Endodermal cell (in vitro differentiated cells): ENCODE measurements around the gene AXL. TPM values are rescaled to one million over a fixed set of nuclear protein-coding genes. Genes with fewer than 3 reads are reported as not detected.

Experiments
- DNase-seq: peaks from one replicate; pipeline ENCODE4 v3.0.0-alpha.2; 2017
- H3K27ac ChIP-seq: 2 replicates; pipeline ENCODE4 v1.5.1; 2013; ENCODE audit warnings: mild to moderate bottlenecking, low read depth, low read length, moderate library complexity
- H3K27me3 ChIP-seq: 2 replicates; pipeline ENCODE4 v1.6.1; 2013; ENCODE audit warnings: mild to moderate bottlenecking, low read length, moderate library complexity; ENCODE audit not compliant: insufficient read depth, control insufficient read depth, poor library complexity, severe bottlenecking
- H3K36me3 ChIP-seq: 2 replicates; pipeline ENCODE4 v1.7.0; 2013; ENCODE audit warnings: mild to moderate bottlenecking, low read length, moderate library complexity; ENCODE audit not compliant: control insufficient read depth, insufficient read depth
- H3K4me1 ChIP-seq: one replicate; pipeline ENCODE4 v1.7.0; 2013; ENCODE audit warnings: low read length; ENCODE audit not compliant: control insufficient read depth, insufficient read depth
- H3K4me3 ChIP-seq: 2 replicates; pipeline ENCODE4 v1.5.1; 2013; ENCODE audit warnings: mild to moderate bottlenecking, low read length, moderate library complexity
- H3K9ac ChIP-seq: 2 replicates; pipeline ENCODE4 v1.6.1; 2013; ENCODE audit warnings: mild to moderate bottlenecking, low read length, moderate library complexity; ENCODE audit not compliant: poor library complexity, severe bottlenecking; ENCODE audit errors: extremely low read depth
- H3K9me3 ChIP-seq: 2 replicates; pipeline ENCODE4 v1.6.1; 2013; ENCODE audit warnings: mild to moderate bottlenecking, low read length, moderate library complexity; ENCODE audit not compliant: control insufficient read depth
- H3K27ac Mint-ChIP-seq: 2 replicates; pipeline ENCODE4 v1.8.0; 2020; ENCODE audit warnings: mixed read lengths
- H3K27me3 Mint-ChIP-seq: 2 replicates; pipeline ENCODE4 v1.8.0; 2021; ENCODE audit warnings: mild to moderate bottlenecking, mixed read lengths; ENCODE audit not compliant: insufficient read depth
- H3K36me3 Mint-ChIP-seq: 2 replicates; pipeline ENCODE4 v1.8.0; 2020; ENCODE audit warnings: low read depth, mixed read lengths
- H3K4me1 Mint-ChIP-seq: 2 replicates; pipeline ENCODE4 v1.8.0; 2020; ENCODE audit warnings: mixed read lengths
- H3K4me3 Mint-ChIP-seq: 2 replicates; pipeline ENCODE4 v1.8.0; 2020; ENCODE audit warnings: mild to moderate bottlenecking, moderate library complexity, mixed read lengths
- H3K9me3 Mint-ChIP-seq: 2 replicates; pipeline ENCODE4 v1.8.0; 2020; ENCODE audit warnings: mild to moderate bottlenecking, mixed read lengths
- CTCF ChIP-seq: fragments of 200-600 bp; sonication (generic); conservative IDR thresholded peaks from 2 replicates; pipeline ENCODE4 v1.5.0; 2021; ENCODE audit warnings: antibody characterized with exemption, mild to moderate bottlenecking
- WGBS, 2 experiments: methylation state at CpG; one replicate each; pipeline versions ENCODE4 v1.1.5 to v1.1.7; 2013; ENCODE audit warnings: missing lambda C conversion rate in 2 of 2, mixed read lengths in 1 of 2; ENCODE audit not compliant: insufficient coverage in 1 of 2, insufficient read length in 1 of 2; 5-methylcytosine and 5-hydroxymethylcytosine counted together
- total RNA-seq, 2 donors: library from RNA; stranded (reverse); fragmentation: NEBNext Ultra II Directional in 1 of 2; extraction: Animal tissue kit (Norgen Biotek cat#: 25700) in 1 of 2; gene quantifications; 2 replicates in 1 of 2; 3 replicates in 1 of 2; pipeline ENCODE4 v1.2.1, GENCODE V29; 2021

Gene AXL
- total RNA-seq, 2 donors from 2014 or later = 10.9 to 14.1 TPM

GRCh38 chr19:41297628-41298347 lies 78.8 kb downstream of the AXL start:
- Histone ChIP-seq H3K36me3 (peaks cover 94% of the 10 kb centered on the region), H3K27me3 (no peaks in the 10 kb centered on the region), H3K27ac (no peak overlapping the region), H3K4me3 (no peak overlapping the region), H3K4me1 (peaks cover 7% of the 10 kb centered on the region), H3K9ac (peak overlapping the region; percentile 54), H3K9me3 (no peaks in the 10 kb centered on the region)
- Mint-ChIP-seq H3K9me3 (no peaks in the 10 kb centered on the region), H3K27me3 (no peaks in the 10 kb centered on the region), H3K4me1 (peaks cover 6% of the 10 kb centered on the region), H3K27ac (peak overlapping the region; percentile 90), H3K36me3 (peaks cover 89% of the 10 kb centered on the region), H3K4me3 (no peak overlapping the region)
- TF ChIP-seq CTCF = no peak
- no peak for DNase-seq
- WGBS, 2 experiments = 93 to 99% methylated on average over 5 to 7 of the region's 7 CpGs

DNA sequence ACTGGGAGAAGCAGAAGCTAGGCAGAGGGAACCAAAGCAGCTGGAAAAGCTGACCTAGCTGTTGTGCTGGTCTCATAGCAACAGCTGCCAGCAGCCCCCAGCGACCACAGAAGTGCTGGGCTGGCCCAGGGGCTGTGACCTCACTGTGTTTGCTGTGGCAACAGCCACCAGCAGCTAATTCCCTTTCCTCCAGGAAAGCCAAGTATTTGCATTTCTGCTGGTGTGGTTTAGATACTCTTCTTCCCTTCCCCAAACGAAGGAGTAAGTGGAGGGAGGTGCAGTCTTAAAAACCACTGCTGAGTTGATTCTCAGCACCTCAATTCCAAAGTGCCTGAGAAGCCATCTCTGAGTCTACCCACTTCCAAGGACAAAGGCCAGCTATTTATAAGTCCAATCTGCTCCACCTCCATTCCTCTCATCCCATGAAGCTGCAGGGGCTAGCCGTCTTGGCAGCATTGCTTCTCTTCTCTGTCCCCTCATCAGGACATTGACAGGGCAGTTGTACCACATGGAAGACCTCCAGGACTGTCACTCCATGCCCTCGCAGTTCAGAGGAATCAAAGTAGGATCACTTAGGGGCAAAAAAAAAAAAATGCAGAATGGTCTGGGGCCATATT lies 79.4 kb downstream of the AXL start:
- Histone ChIP-seq H3K36me3 (peaks cover 92% of the 10 kb centered on the region), H3K27me3 (no peaks in the 10 kb centered on the region), H3K27ac (peak overlapping the region; percentile 55), H3K9me3 (no peaks in the 10 kb centered on the region), H3K4me1 (peaks cover 7% of the 10 kb centered on the region), H3K9ac (peak overlapping the region; percentile 54), H3K4me3 (no peak overlapping the region)
- H3K27me3 Mint-ChIP-seq = no peaks in the 10 kb centered on the region
- H3K36me3 Mint-ChIP-seq = peaks cover 88% of the 10 kb centered on the region
- no peak overlapping the region for H3K4me3 Mint-ChIP-seq
- 93 to 100% methylated on average over 1 to 4 of the region's 4 CpGs for WGBS, 2 experiments
- H3K9me3 Mint-ChIP-seq = no peaks in the 10 kb centered on the region
- DNase-seq = no peak
- H3K4me1 Mint-ChIP-seq = peaks cover 6% of the 10 kb centered on the region
- H3K27ac Mint-ChIP-seq = peak overlapping the region; percentile 90
- TF ChIP-seq CTCF = no peak

- Mint-ChIP-seq H3K36me3 (peaks cover 88% of the 10 kb centered on the region), H3K27ac (peak overlapping the region; percentile 67), H3K4me1 (peaks cover 6% of the 10 kb centered on the region), H3K27me3 (no peaks in the 10 kb centered on the region), H3K9me3 (no peaks in the 10 kb centered on the region), H3K4me3 (no peak overlapping the region)
- 93 to 94% methylated on average over 10 of the region's 10 CpGs for WGBS, 2 experiments
- DNase-seq = no peak
- H3K27me3 ChIP-seq = no peaks in the 10 kb centered on the region
- H3K4me1 ChIP-seq = peaks cover 7% of the 10 kb centered on the region
- no peak overlapping the region for H3K4me3 ChIP-seq
- H3K27ac ChIP-seq = no peak overlapping the region
- H3K36me3 ChIP-seq = peaks cover 92% of the 10 kb centered on the region
- no peak for TF ChIP-seq CTCF
- no peaks in the 10 kb centered on the region for H3K9me3 ChIP-seq
- H3K9ac ChIP-seq = peak overlapping the region; percentile 54
These were observed 80.2 kb downstream of the AXL start for GRCh38 chr19:41299046-41299754.
